Endothelial cell of umbilical vein (primary cell): ENCODE measurements around the gene AWAT2. TPM values are rescaled to one million over a fixed set of nuclear protein-coding genes. Genes with fewer than 3 reads are reported as not detected.

Experiments
- BruUV-seq: library from RNA; stranded (reverse); fragments of 400-500 nt; replicated peaks from 2 replicates; lab custom pipeline; 2021; lab: Mats Ljungman, UMichigan
- CTCF ChIA-PET: fragments of 300-600, 350-600 bp; sonication (Branson Sonifier 250); formaldehyde crosslinking; loops from one replicate; lab custom pipeline; 2021; ENCODE audit warnings: antibody characterized with exemption, inconsistent platforms; lab: Charles Lee
- POLR2A ChIA-PET: fragments of 300-600, 350-600 bp; sonication (Branson Sonifier 250); formaldehyde crosslinking; loops from one replicate; lab custom pipeline; 2021; ENCODE audit warnings: antibody characterized with exemption, inconsistent platforms; lab: Charles Lee
- DNase-seq: peaks from one replicate; pipeline ENCODE4 v3.0.0-alpha.2; 2011; ENCODE audit warnings: low read depth, low spot score
- FAIRE-seq: peaks from 2 replicates; lab custom pipeline; 2011; peaks lifted over from hg19 to GRCh38; lab: Jason Lieb, UNC
- H2AFZ ChIP-seq: 2 replicates; pipeline ENCODE4 v1.6.0; 2012; ENCODE audit warnings: low read depth, low read length, control low read depth, inconsistent platforms
- H3K27ac ChIP-seq: 2 replicates; pipeline ENCODE4 v1.5.1; 2011; ENCODE audit warnings: low read depth, mild to moderate bottlenecking, control low read depth, low read length, moderate library complexity; ENCODE audit not compliant: insufficient read depth
- H3K27me3 ChIP-seq, 2 experiments: 2 replicates each; pipeline versions ENCODE4 v1.6.0 to v1.6.1; 2011; ENCODE audit warnings: low read length in 2 of 2, mixed read lengths in 1 of 2; ENCODE audit not compliant: control insufficient read depth in 2 of 2, insufficient read depth in 2 of 2
- H3K36me3 ChIP-seq, 2 experiments: 2 replicates in 1 of 2; 3 replicates in 1 of 2; pipeline ENCODE4 v1.5.1; 2011; ENCODE audit warnings: low read length in 2 of 2, mild to moderate bottlenecking in 1 of 2, moderate library complexity in 1 of 2; ENCODE audit not compliant: control insufficient read depth in 2 of 2, insufficient read depth in 2 of 2; ENCODE audit errors: extremely low read depth in 1 of 2
- H3K4me1 ChIP-seq: 3 replicates; pipeline ENCODE4 v1.5.1; 2011; ENCODE audit warnings: mild to moderate bottlenecking, low read length; ENCODE audit not compliant: control insufficient read depth, insufficient read depth; ENCODE audit errors: extremely low read depth
- H3K4me2 ChIP-seq: 2 replicates; pipeline ENCODE4 v1.6.1; 2011; ENCODE audit warnings: low read length, control low read depth, mixed read lengths; ENCODE audit not compliant: insufficient read depth
- H3K4me3 ChIP-seq, 3 experiments: fragments of 200-600 bp in 1 of 3; sonication (generic), shearing (Covaris generic) in 1 of 3; replicated peaks in 1 of 3; 2 replicates each; pipeline ENCODE4 v1.5.1; 2011 to 2016; ENCODE audit warnings: control low read depth in 3 of 3, low read length in 3 of 3, mild to moderate bottlenecking in 2 of 3, inconsistent platforms in 1 of 3, low read depth in 1 of 3, moderate library complexity in 1 of 3; ENCODE audit not compliant: insufficient read depth in 1 of 3
- H3K79me2 ChIP-seq: 2 replicates; pipeline ENCODE4 v1.6.0; 2012; ENCODE audit warnings: low read length, inconsistent platforms; ENCODE audit not compliant: control insufficient read depth, insufficient read depth
- H3K9ac ChIP-seq: replicated peaks from 2 replicates; pipeline ENCODE3; 2011; ENCODE audit warnings: low read length, control low read depth; ENCODE audit not compliant: insufficient read depth; ENCODE audit errors: extremely low read depth
- H3K9me1 ChIP-seq: replicated peaks from 3 replicates; pipeline ENCODE4 v1.6.0; 2011; ENCODE audit warnings: mild to moderate bottlenecking, low read length; ENCODE audit not compliant: control insufficient read depth, insufficient read depth; ENCODE audit errors: extremely low read depth
- H3K9me3 ChIP-seq: replicated peaks from 2 replicates; pipeline ENCODE4 v1.5.1; 2012; ENCODE audit warnings: low read length, inconsistent platforms; ENCODE audit not compliant: control insufficient read depth, insufficient read depth
- H4K20me1 ChIP-seq: replicated peaks from 2 replicates; pipeline ENCODE3; 2011; ENCODE audit warnings: mild to moderate bottlenecking, low read length; ENCODE audit not compliant: control insufficient read depth, insufficient read depth; ENCODE audit errors: extremely low read depth
- CTCF ChIP-seq, 2 donors: IDR thresholded peaks; 1 replicate in 1 of 2; 2 replicates in 1 of 2; pipeline ENCODE4 v1.5.1; 2011; ENCODE audit warnings: low read length in 2 of 2, mild to moderate bottlenecking in 2 of 2, moderate library complexity in 2 of 2, control low read depth in 1 of 2, inconsistent platforms in 1 of 2, low read depth in 1 of 2; ENCODE audit not compliant: insufficient read depth in 1 of 2; ENCODE audit errors: extremely low read depth in 1 of 2
- EZH2 ChIP-seq: IDR thresholded peaks from 2 replicates; pipeline ENCODE4 v1.6.1; 2012; ENCODE audit warnings: borderline replicate concordance, low read depth, mild to moderate bottlenecking, moderate library complexity, low read length, inconsistent platforms; ENCODE audit not compliant: severe bottlenecking
- FOS ChIP-seq: IDR thresholded peaks from 2 replicates; pipeline ENCODE4 v1.6.1; 2011; ENCODE audit warnings: mild to moderate bottlenecking, low read length, moderate library complexity, borderline replicate concordance; ENCODE audit not compliant: insufficient read depth
- GATA2 ChIP-seq: IDR thresholded peaks from 2 replicates; pipeline ENCODE4 v1.7.0; 2011; ENCODE audit warnings: low read depth, mild to moderate bottlenecking, moderate library complexity, mixed read lengths, low read length; ENCODE audit not compliant: insufficient read length, insufficient read depth
- JUN ChIP-seq: IDR thresholded peaks from 2 replicates; pipeline ENCODE4 v1.6.1; 2011; ENCODE audit warnings: borderline replicate concordance, low read depth; ENCODE audit not compliant: insufficient read length, insufficient read depth
- MAX ChIP-seq: IDR thresholded peaks from 2 replicates; pipeline ENCODE4 v1.6.1; 2011; ENCODE audit not compliant: insufficient read depth, insufficient read length
- MYC ChIP-seq: IDR thresholded peaks from one replicate; pipeline ENCODE4 v1.6.1; 2011; ENCODE audit warnings: mild to moderate bottlenecking, low read depth, low read length
- POLR2A ChIP-seq: IDR thresholded peaks from 2 replicates; pipeline ENCODE4 v1.6.1; 2012; ENCODE audit warnings: low read depth, mild to moderate bottlenecking, control low read depth, low read length
- POLR2AphosphoS5 ChIP-seq: IDR thresholded peaks from 2 replicates; pipeline ENCODE4 v1.6.1; 2012; ENCODE audit warnings: low read depth, mild to moderate bottlenecking, control low read depth, low read length, moderate library complexity; ENCODE audit not compliant: insufficient read depth
- dilution Hi-C: fragments of 300-500 bp; cut with MboI; formaldehyde crosslinking; loops from one replicate; pipeline ENCODE4 v1.15.0; 2019; ENCODE audit warnings: low sequenced_read_pairs; ENCODE audit not compliant: extremely low pct_ligation_motif_present
- intact Hi-C: fragments of 100-400 bp; cut with micrococcal nuclease; formaldehyde crosslinking; loops from one replicate; pipeline ENCODE4 v1.10.0; 2022
- polyA plus RNA-seq, 4 experiments: library from polyadenylated mRNA; depleted of rRNA in 3 of 4; stranded (reverse) in 3 of 4; unstranded in 1 of 4; fragments of >200 nt; gene quantifications; 2 replicates each; pipeline versions ENCODE4 v1.2.1 to v1.2.3, GENCODE V29; 2011 to 2012; ENCODE audit warnings: missing spikeins in 1 of 4
- total RNA-seq: library from RNA; stranded (reverse); gene quantifications from 2 replicates; pipeline ENCODE4 v1.2.3, GENCODE V29; 2021

AWAT2 gene
- total and polyA plus RNA-seq, 2 donors (not counting 3 experiments of a cell fraction or from before 2014, with no cell fraction given): 0.20 to 0.29 TPM

- no peak overlapping the region for H3K4me3 ChIP-seq
- POLR2A ChIA-PET: no interaction called here
- H3K4me1 ChIP-seq: peaks cover 25% of the 10 kb centered on the region
- DNase-seq: no peak
- TF ChIP-seq POLR2A (no peak), MYC (no peak), EZH2 (no peak), MAX (no peak), JUN (no peak), CTCF (IDR thresholded peaks at IDR 0.05; ENCODE audit: extremely low read depth in 1 of 2, insufficient read depth in 1 of 2, low read depth in 1 of 2, low read length in 2 of 2) (no peak), POLR2AphosphoS5 (no peak), GATA2 (no peak), FOS (no peak)
- H4K20me1 ChIP-seq: no peaks in the 10 kb centered on the region
- H3K79me2 ChIP-seq: no peaks in the 10 kb centered on the region
- FAIRE-seq: no peak
- intact Hi-C loops (no loop called here), dilution Hi-C loops (no loop called here)
- no peaks in the 10 kb centered on the region for H3K9me3 ChIP-seq
- H3K9me1 ChIP-seq: no peaks in the 10 kb centered on the region
- no peak overlapping the region for H3K27ac ChIP-seq
- BruUV-seq: no TSS peak
- H3K27me3 ChIP-seq: no peaks in the 10 kb centered on the region
- H3K9ac ChIP-seq: no peak overlapping the region
- H3K4me2 ChIP-seq: no peak overlapping the region
- peak overlapping the region; percentile 42 for H2AFZ ChIP-seq
- no peaks in the 10 kb centered on the region for H3K36me3 ChIP-seq
- CTCF ChIA-PET: interaction anchor here (0.8 kb wide), 1 partner anchor 55 kb away, joined by 4 read pairs; no protein-coding TSS in a partner anchor
These were observed 7.1 kb downstream of the AWAT2 start for GRCh38 chrX:70042399-70043371.
